HepG2 (cell line): ENCODE measurements around the gene APOM. TPM values are rescaled to one million over a fixed set of nuclear protein-coding genes. Genes with fewer than 3 reads are reported as not detected.

Experiments used
- AGO2 ChIP-seq: fragments of 200-400 bp; formaldehyde crosslinking; optimal IDR thresholded peaks from 2 replicates; pipeline ENCODE3; 2017; ENCODE audit warnings: mild to moderate bottlenecking, low read depth, low read length, moderate library complexity
- ARID2 ChIP-seq: sonication (generic); formaldehyde crosslinking; IDR thresholded peaks from 2 replicates; pipeline ENCODE4 v1.8.1; 2022; ENCODE audit warnings: mild to moderate bottlenecking, missing genetic modification reagents, borderline replicate concordance
- ATF2 ChIP-seq: sonication (generic); formaldehyde crosslinking; IDR thresholded peaks from 2 replicates; pipeline ENCODE4 v1.4.0; 2020; ENCODE audit warnings: missing genetic modification reagents
- BCL3 ChIP-seq: sonication (generic); formaldehyde crosslinking; IDR thresholded peaks from 2 replicates; pipeline ENCODE4 v1.5.1; 2020; ENCODE audit warnings: mild to moderate bottlenecking, missing genetic modification reagents, moderate library complexity
- GPN1 ChIP-seq: sonication (generic); formaldehyde crosslinking; IDR thresholded peaks from 2 replicates; pipeline ENCODE4 v1.5.1; 2020; ENCODE audit warnings: missing genetic modification reagents, borderline replicate concordance
- MLLT10 ChIP-seq: sonication (generic); formaldehyde crosslinking; IDR thresholded peaks from 2 replicates; pipeline ENCODE4 v1.4.0; 2020; ENCODE audit warnings: missing genetic modification reagents
- MYNN ChIP-seq: sonication (generic); formaldehyde crosslinking; IDR thresholded peaks from 2 replicates; pipeline ENCODE4 v1.4.0; 2020; ENCODE audit warnings: mild to moderate bottlenecking, low read depth, missing genetic modification reagents
- RELA ChIP-seq: sonication (generic); formaldehyde crosslinking; IDR thresholded peaks from 2 replicates; pipeline ENCODE4 v1.4.0; 2020; ENCODE audit warnings: missing genetic modification reagents
- REPIN1 ChIP-seq: sonication (generic); formaldehyde crosslinking; IDR thresholded peaks from 2 replicates; pipeline ENCODE4 v1.8.0; 2022; ENCODE audit warnings: missing genetic modification reagents, low read depth, mild to moderate bottlenecking, borderline replicate concordance
- TBL1XR1 ChIP-seq: fragments of 150-350 bp; IDR thresholded peaks from 2 replicates; pipeline ENCODE4 v1.6.1; 2014; ENCODE audit warnings: borderline replicate concordance, low read length; ENCODE audit not compliant: partially characterized antibody
- TFE3 ChIP-seq: IDR thresholded peaks from 2 replicates; pipeline ENCODE4 v1.6.1; 2016
- THYN1 ChIP-seq: sonication (generic); formaldehyde crosslinking; IDR thresholded peaks from 2 replicates; pipeline ENCODE4 v1.8.1; 2023; ENCODE audit warnings: low read depth, mild to moderate bottlenecking, moderate library complexity, missing genetic modification reagents, borderline replicate concordance
- ZBTB46 ChIP-seq: sonication (generic); formaldehyde crosslinking; IDR thresholded peaks from 2 replicates; pipeline ENCODE4 v1.4.0; 2020; ENCODE audit warnings: mild to moderate bottlenecking, missing genetic modification reagents, borderline replicate concordance
- ZFP41 ChIP-seq: sonication (generic); formaldehyde crosslinking; IDR thresholded peaks from 2 replicates; pipeline ENCODE4 v1.4.0; 2020; ENCODE audit warnings: mild to moderate bottlenecking, missing genetic modification reagents, borderline replicate concordance
- ZNF136 ChIP-seq: sonication (generic); formaldehyde crosslinking; IDR thresholded peaks from 2 replicates; pipeline ENCODE4 v1.8.1; 2022; ENCODE audit warnings: low read depth, mild to moderate bottlenecking, moderate library complexity, missing genetic modification reagents
- ZNF317 ChIP-seq: sonication (generic); formaldehyde crosslinking; IDR thresholded peaks from 2 replicates; pipeline ENCODE4 v1.5.0; 2020; ENCODE audit warnings: mild to moderate bottlenecking, missing genetic modification reagents
- ZNF331 ChIP-seq: sonication (generic); formaldehyde crosslinking; IDR thresholded peaks from 2 replicates; pipeline ENCODE4 v1.4.0; 2020; ENCODE audit warnings: missing genetic modification reagents
- ZNF337 ChIP-seq: sonication (generic); formaldehyde crosslinking; IDR thresholded peaks from 2 replicates; pipeline ENCODE4 v1.5.1; 2020; ENCODE audit warnings: missing genetic modification reagents, low read depth, mild to moderate bottlenecking, borderline replicate concordance
- ZNF564 ChIP-seq: sonication (generic); formaldehyde crosslinking; IDR thresholded peaks from 2 replicates; pipeline ENCODE4 v1.8.1; 2023; ENCODE audit warnings: mild to moderate bottlenecking, missing genetic modification reagents
- ZXDC ChIP-seq: sonication (generic); formaldehyde crosslinking; IDR thresholded peaks from 2 replicates; pipeline ENCODE4 v1.5.0; 2020; ENCODE audit warnings: mild to moderate bottlenecking, missing genetic modification reagents
- polyA plus RNA-seq, 8 experiments: library from polyadenylated mRNA; depleted of rRNA in 3 of 8; stranded (reverse) in 7 of 8; unstranded in 1 of 8; fragments of >200 nt; fragmentation: Illumina TruSeq in 4 of 8; extraction: Trizol in 4 of 8; gene quantifications; 2 replicates each; pipeline versions ENCODE4 v1.2.1 to v1.2.3, GENCODE V29; 2011 to 2016; ENCODE audit warnings: low read depth in 4 of 8, missing spikeins in 1 of 8, mixed read lengths in 1 of 8; ENCODE audit not compliant: insufficient read depth in 1 of 8
- total RNA-seq, 5 experiments: library from RNA; depleted of rRNA; stranded (reverse); fragments of >200 nt; fragmentation: Illumina TruSeq; extraction: Trizol; gene quantifications; 2 replicates each; pipeline ENCODE4 v1.2.3, GENCODE V29; 2016; ENCODE audit warnings: low read depth in 1 of 5

APOM gene
- total and polyA plus RNA-seq, 2 of the 13 experiments (the other 11 are each of a cell fraction or from before 2014, with no cell fraction given): 98.2 to 1,140 TPM

GRCh38 chr6:31620586-31621319, 34.9 kb upstream of the APOM start, which contains the start of gene PRRC2A (continued):
- TF ChIP-seq BCL3 (peak; percentile 53; the same call in 1 of the 2 replicates), RELA (CRISPR knock-in tag) (no peak), MLLT10 (CRISPR knock-in tag) (no peak), REPIN1 (CRISPR knock-in tag) (peak; percentile 12), ZNF337 (CRISPR knock-in tag) (no peak), ARID2 (CRISPR knock-in tag) (peak; percentile 42; the same call in 1 of the 2 replicates), MYNN (no peak), AGO2 (peak; percentile 69), ZFP41 (CRISPR knock-in tag) (no peak), ATF2 (CRISPR knock-in tag) (no peak; the same call in 1 of the 2 replicates), THYN1 (CRISPR knock-in tag) (0 out of 2 replicates have a peak, but pooled peaks have one; percentile 40), ZNF136 (0 out of 2 replicates have a peak, but pooled peaks have one; percentile 53), ZNF317 (CRISPR knock-in tag) (no peak), TBL1XR1 (peak; percentile 24), ZXDC (CRISPR knock-in tag) (peak; percentile 66; the same call in 1 of the 2 replicates), TFE3 (CRISPR knock-in tag) (no peak), ZNF564 (CRISPR knock-in tag) (peak; percentile 53; the same call in 1 of the 2 replicates), GPN1 (no peak), ZBTB46 (no peak), ZNF331 (CRISPR knock-in tag) (no peak; the same call in 1 of the 2 replicates)
